Neuron (in vitro differentiated cells): ENCODE results near the gene ACTN1.

Experiments used
- H2AFZ ChIP-seq: one replicate; pipeline ENCODE4 v1.6.1; 2013; ENCODE audit warnings: low read depth, mild to moderate bottlenecking, inconsistent platforms, low read length, moderate library complexity
- H3K27me3 ChIP-seq: one replicate; pipeline ENCODE4 v1.6.1; 2013; ENCODE audit warnings: low read length; ENCODE audit not compliant: insufficient read depth
- H3K36me3 ChIP-seq: one replicate; pipeline ENCODE4 v1.6.1; 2013; ENCODE audit warnings: low read length; ENCODE audit not compliant: insufficient read depth
- H3K4me1 ChIP-seq: one replicate; pipeline ENCODE4 v1.6.1; 2013; ENCODE audit warnings: low read length; ENCODE audit not compliant: insufficient read depth
- H3K4me3 ChIP-seq: 2 replicates; pipeline ENCODE4 v1.5.1; 2013; ENCODE audit warnings: mild to moderate bottlenecking, low read length, moderate library complexity
- H3K9me3 ChIP-seq: one replicate; pipeline ENCODE4 v1.6.1; 2013; ENCODE audit warnings: low read length

The ACTN1 gene

GRCh38 chr14:68824207-68824516 is 154.9 kb downstream of the ACTN1 start:
- no peak overlapping the region for H3K4me3 ChIP-seq

More at GRCh38 chr14:68824207-68824516, 154.9 kb downstream of the ACTN1 start:
- Histone ChIP-seq H3K4me1 (no peaks in the 10 kb centered on the region), H2AFZ (peak overlapping the region; percentile 39), H3K9me3 (no peaks in the 10 kb centered on the region), H3K36me3 (no peaks in the 10 kb centered on the region), H3K27me3 (no peaks in the 10 kb centered on the region)
